Fibroblast of lung (primary cell): ENCODE results near the gene DMBX1. TPM values are rescaled to one million over a fixed set of nuclear protein-coding genes. Genes with fewer than 3 reads are reported as not detected.
A peak's percentile ranks its signal among the peaks of the same experiment; 100 is the strongest.

Source experiments
- DNase-seq, 2 donors: peaks; one replicate each; pipeline versions ENCODE4 v3.0.0 to v3.0.0-alpha.2; 2010; ENCODE audit warnings: low read depth in 2 of 2
- H2AFZ ChIP-seq: 2 replicates; pipeline ENCODE4 v1.5.1; 2012; ENCODE audit warnings: low read length, control low read depth, inconsistent platforms
- H3K27ac ChIP-seq: 2 replicates; pipeline ENCODE4 v1.5.1; 2011; ENCODE audit warnings: low read length, control low read depth; ENCODE audit not compliant: insufficient read depth
- H3K27me3 ChIP-seq: 2 replicates; pipeline ENCODE4 v1.5.1; 2011; ENCODE audit warnings: mild to moderate bottlenecking, low read length; ENCODE audit not compliant: control insufficient read depth, insufficient read depth
- H3K36me3 ChIP-seq: 2 replicates; pipeline ENCODE4 v1.5.1; 2011; ENCODE audit warnings: low read length; ENCODE audit not compliant: control insufficient read depth, insufficient read depth
- H3K4me1 ChIP-seq: 2 replicates; pipeline ENCODE4 v1.5.1; 2011; ENCODE audit warnings: low read length; ENCODE audit not compliant: control insufficient read depth, insufficient read depth; ENCODE audit errors: extremely low read depth
- H3K4me2 ChIP-seq: 2 replicates; pipeline ENCODE4 v1.5.1; 2011; ENCODE audit warnings: low read length, control low read depth; ENCODE audit not compliant: insufficient read depth; ENCODE audit errors: extremely low read depth
- H3K4me3 ChIP-seq, 4 experiments: fragments of 200-600 bp in 1 of 4; sonication (generic) in 1 of 4; replicated peaks in 1 of 4; 2 replicates each; pipeline ENCODE4 v1.5.1; 2011 to 2016; ENCODE audit warnings: low read length in 4 of 4, low read depth in 3 of 4, mild to moderate bottlenecking in 3 of 4, control low read depth in 2 of 4, inconsistent platforms in 1 of 4, mixed read lengths in 1 of 4; ENCODE audit not compliant: insufficient read depth in 1 of 4; ENCODE audit errors: control extremely low read depth in 1 of 4
- H3K79me2 ChIP-seq: 2 replicates; pipeline ENCODE4 v1.5.1; 2012; ENCODE audit warnings: mild to moderate bottlenecking, low read length, inconsistent platforms; ENCODE audit not compliant: control insufficient read depth, insufficient read depth
- H3K9ac ChIP-seq: 2 replicates; pipeline ENCODE4 v1.5.1; 2011; ENCODE audit warnings: mild to moderate bottlenecking, low read length, control low read depth; ENCODE audit not compliant: insufficient read depth
- H3K9me3 ChIP-seq: 2 replicates; pipeline ENCODE4 v1.5.1; 2012; ENCODE audit warnings: low read depth, low read length; ENCODE audit not compliant: control insufficient read depth, insufficient read depth
- H4K20me1 ChIP-seq: 2 replicates; pipeline ENCODE4 v1.5.1; 2011; ENCODE audit warnings: low read length; ENCODE audit not compliant: control insufficient read depth, insufficient read depth; ENCODE audit errors: extremely low read depth
- CTCF ChIP-seq, 2 donors: IDR thresholded peaks in 1 of 2; conservative IDR thresholded peaks in 1 of 2; 1 replicate in 1 of 2; 2 replicates in 1 of 2; pipeline ENCODE4 v1.5.1; 2011 to 2012; ENCODE audit warnings: low read length in 2 of 2, control low read depth in 1 of 2, inconsistent platforms in 1 of 2, low read depth in 1 of 2, mild to moderate bottlenecking in 1 of 2
- EZH2 ChIP-seq: IDR thresholded peaks from 2 replicates; pipeline ENCODE4 v1.5.1; 2012; ENCODE audit warnings: low read length, control low read depth, mild to moderate bottlenecking; ENCODE audit errors: missing control alignments
- polyA plus RNA-seq, 2 donors: library from polyadenylated mRNA; depleted of rRNA in 1 of 2; stranded (reverse) in 1 of 2; unstranded in 1 of 2; fragments of >200 nt; gene quantifications; 2 replicates each; pipeline ENCODE4 v1.2.1, GENCODE V29; 2011 to 2012; ENCODE audit warnings: missing spikeins in 1 of 2
- total RNA-seq: library from RNA; depleted of rRNA; stranded (reverse); fragments of >200 nt; gene quantifications from 2 replicates; pipeline ENCODE4 v1.2.1, GENCODE V29; 2014

The DMBX1 gene
- total and polyA plus RNA-seq, 2 donors (not counting 1 experiment from before 2014, with no cell fraction given) = not detected

GRCh38 chr1:46477153-46477929 lies 12.3 kb upstream of the DMBX1 start:
- no peak overlapping the region for H3K4me2 ChIP-seq
- peak; percentile 42 to 62 for DNase-seq
- no peaks in the 10 kb centered on the region for H3K36me3 ChIP-seq
- no peak overlapping the region for H2AFZ ChIP-seq
- H3K4me3 ChIP-seq = no peak overlapping the region
- peaks cover 13% of the 10 kb centered on the region for H3K27me3 ChIP-seq
- H4K20me1 ChIP-seq = no peaks in the 10 kb centered on the region
- H3K27ac ChIP-seq = no peak overlapping the region
- H3K79me2 ChIP-seq = no peaks in the 10 kb centered on the region
- H3K9ac ChIP-seq = no peak overlapping the region
- TF ChIP-seq CTCF (conservative IDR thresholded peaks at IDR 0.05 in 1 of 2, IDR thresholded peaks at IDR 0.05 in 1 of 2; ENCODE audit: low read depth in 1 of 2, low read length in 2 of 2) (peak; percentile 87 to 88), EZH2 (no peak)
- no peaks in the 10 kb centered on the region for H3K4me1 ChIP-seq
- no peaks in the 10 kb centered on the region for H3K9me3 ChIP-seq

- no peak for TF ChIP-seq EZH2
- no peak for TF ChIP-seq CTCF (conservative IDR thresholded peaks at IDR 0.05 in 1 of 2, IDR thresholded peaks at IDR 0.05 in 1 of 2; ENCODE audit: low read depth in 1 of 2, low read length in 2 of 2)
- DNase-seq = no peak
- H3K36me3 ChIP-seq = no peaks in the 10 kb centered on the region
These were observed 10.7 kb upstream of the DMBX1 start for GRCh38 chr1:46478721-46479485.

GRCh38 chr1:46479744-46480350 lies 9.8 kb upstream of the DMBX1 start:
- H3K79me2 ChIP-seq = no peaks in the 10 kb centered on the region
- H4K20me1 ChIP-seq = no peaks in the 10 kb centered on the region
- H3K9ac ChIP-seq = no peak overlapping the region
- H3K4me2 ChIP-seq = no peak overlapping the region
- H3K4me3 ChIP-seq = no peak overlapping the region
- peaks cover 22% of the 10 kb centered on the region for H3K27me3 ChIP-seq
- no peak overlapping the region for H2AFZ ChIP-seq
- no peak overlapping the region for H3K27ac ChIP-seq
- TF ChIP-seq CTCF (conservative IDR thresholded peaks at IDR 0.05 in 1 of 2, IDR thresholded peaks at IDR 0.05 in 1 of 2; ENCODE audit: low read depth in 1 of 2, low read length in 2 of 2) (no peak), EZH2 (no peak)
- no peaks in the 10 kb centered on the region for H3K4me1 ChIP-seq
- no peaks in the 10 kb centered on the region for H3K9me3 ChIP-seq
- H3K36me3 ChIP-seq = no peaks in the 10 kb centered on the region
- DNase-seq = no peak

More at GRCh38 chr1:46478721-46479485, 10.7 kb upstream of the DMBX1 start:
- Histone ChIP-seq H3K27me3 (peaks cover 19% of the 10 kb centered on the region), H3K4me2 (no peak overlapping the region), H3K4me1 (no peaks in the 10 kb centered on the region), H4K20me1 (no peaks in the 10 kb centered on the region), H3K9ac (no peak overlapping the region), H3K27ac (no peak overlapping the region), H3K4me3 (no peak overlapping the region), H3K79me2 (no peaks in the 10 kb centered on the region), H2AFZ (no peak overlapping the region), H3K9me3 (no peaks in the 10 kb centered on the region)
